ENCODE data around the gene LRRC34. TPM values are rescaled to one million over a fixed set of nuclear protein-coding genes. Genes with fewer than 3 reads are reported as not detected.
A peak's percentile ranks its signal among the peaks of the same experiment; 100 is the strongest.

The LRRC34 gene
- total RNA-seq, 4 donors from 2014 or later, result 1.3 to 1.9 TPM; not detected in 2

DNA sequence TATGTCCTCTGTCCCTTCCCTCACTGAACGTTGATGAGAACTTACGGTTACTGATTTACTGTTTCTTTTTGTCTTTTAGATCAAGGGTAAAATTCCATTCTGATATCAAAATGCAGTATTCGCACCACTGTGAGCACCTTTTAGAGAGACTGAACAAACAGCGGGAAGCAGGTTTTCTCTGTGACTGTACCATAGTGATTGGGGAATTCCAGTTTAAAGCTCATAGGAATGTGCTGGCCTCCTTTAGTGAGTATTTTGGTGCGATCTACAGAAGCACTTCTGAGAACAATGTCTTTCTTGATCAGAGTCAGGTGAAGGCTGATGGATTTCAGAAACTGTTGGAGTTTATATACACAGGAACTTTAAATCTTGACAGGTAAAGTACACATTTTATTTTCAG, 38.5 kb downstream of the LRRC34 start:
- no peaks in the 10 kb centered on the region for H3K9me3 ChIP-seq
- peaks cover 12 to 39% (median 22%) of the 10 kb centered on the region in 4 donors for H3K4me1 ChIP-seq
- H3K36me3 ChIP-seq, result peaks cover 0 to 34% (median 0%) of the 10 kb centered on the region in 4 donors
- no peaks in the 10 kb centered on the region for H3K27me3 ChIP-seq
- intact Hi-C loops (cut with DNase I; ENCODE audit: low total_unique reads) (loop anchor here (10.0 kb wide), 1 partner anchor 191 kb away; the partner anchor contains the start of gene SEC62), in situ Hi-C loops (cut with MboI; ENCODE audit: low pct_ligation_motif_present in 1 of 4, low pct_unique_long_range_greater_than_20kb in 1 of 4, low sequenced_read_pairs in 3 of 4) (no loop called here)
- no peak for TF ChIP-seq EP300 (IDR thresholded peaks at IDR 0.05; ENCODE audit: low read depth)
- no peak for TF ChIP-seq POLR2AphosphoS5 (IDR thresholded peaks at IDR 0.05)
- no peak for TF ChIP-seq POLR2A (IDR thresholded peaks at IDR 0.05)
- TF ChIP-seq CTCF (IDR thresholded peaks at IDR 0.05), result no peak
- H3K27ac ChIP-seq, result peak overlapping the region in 3 of 4 donors; percentile 98 to 99 (median 99)
- WGBS, 2 donors (ENCODE audit: low coverage in 1 of 2), result 42 to 45% methylated on average over 5 of the region's 5 CpGs
- DNase-seq, result no peak
- H3K4me3 ChIP-seq, result peak overlapping the region in 3 of 4 donors; percentile 58 to 92 (median 84)

DNA sequence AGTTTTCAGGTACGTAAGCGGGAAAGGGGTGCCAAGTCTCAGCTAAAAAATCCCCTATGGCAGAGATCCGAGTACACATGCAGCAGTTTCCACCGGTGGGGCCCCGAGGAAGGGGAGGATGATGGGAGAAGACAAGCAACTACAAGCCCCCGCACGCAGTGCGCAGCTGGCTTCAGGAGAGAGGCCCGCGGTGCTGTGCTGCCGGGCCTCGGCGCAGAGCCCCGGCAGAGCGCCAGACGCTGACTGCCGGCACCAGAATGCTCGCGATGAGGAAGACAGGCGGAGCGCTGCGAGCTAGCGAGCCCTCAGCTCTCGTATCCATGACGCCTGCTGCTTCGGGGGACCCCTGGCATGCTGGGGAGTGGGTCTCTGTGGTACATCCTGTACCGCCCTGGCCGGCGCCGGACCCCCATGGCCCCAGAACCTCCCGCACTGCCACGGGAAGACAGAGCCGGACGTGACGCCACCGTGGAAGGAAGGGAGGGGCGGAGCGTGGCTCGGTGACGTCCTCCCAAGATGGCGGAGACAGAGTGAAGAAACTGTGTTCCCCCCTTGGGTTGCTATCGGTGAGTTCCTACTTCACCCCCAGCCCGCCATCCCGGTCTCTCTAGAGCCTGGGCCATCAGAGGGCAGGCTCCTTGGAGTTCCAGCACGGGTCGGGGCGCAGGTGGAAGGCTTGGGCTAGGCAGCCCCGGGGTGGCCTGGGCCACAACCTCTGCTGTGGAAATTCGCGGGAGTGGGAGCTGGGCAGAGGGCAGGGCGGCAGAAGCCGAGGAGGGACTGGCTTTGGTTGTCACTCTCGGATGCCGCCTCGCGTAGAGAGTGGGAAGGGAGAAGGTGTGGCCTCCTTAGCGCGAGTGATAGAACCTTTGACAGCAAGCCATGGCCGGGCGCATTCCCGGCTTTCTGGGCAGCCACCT, 39.5 kb downstream of the LRRC34 start, which contains the start of gene MYNN:
TSS of gene MYNN (plus strand) at position 500 of the 920 bp plus-strand sequence. CDS start 900 bp downstream, outside the sequence.
- intact Hi-C loops (cut with DNase I; ENCODE audit: low total_unique reads) (loop anchor here (10.0 kb wide), 1 partner anchor 192 kb away; the partner anchor contains the start of gene SEC62), in situ Hi-C loops (cut with MboI; ENCODE audit: low pct_ligation_motif_present in 1 of 4, low pct_unique_long_range_greater_than_20kb in 1 of 4, low sequenced_read_pairs in 3 of 4) (no loop called here)
- Histone ChIP-seq H3K36me3 (peaks cover 0 to 26% (median 0%) of the 10 kb centered on the region in 4 donors), H3K27ac (peak within 1 kb of the TSS; percentile 98 to 100 (median 99)), H3K27me3 (no peaks in the 10 kb centered on the region), H3K4me3 (peak within 1 kb of the TSS; percentile 58 to 92 (median 86)), H3K9me3 (no peaks in the 10 kb centered on the region), H3K4me1 (peaks cover 12 to 39% (median 22%) of the 10 kb centered on the region in 4 donors)
- DNase-seq, result peak; percentile 95
- WGBS, 2 donors (ENCODE audit: low coverage in 1 of 2), result 0 to 1% methylated on average over 13 to 55 of the region's 61 CpGs
- peak; percentile 99 for TF ChIP-seq POLR2A (IDR thresholded peaks at IDR 0.05)
- TF ChIP-seq EP300 (IDR thresholded peaks at IDR 0.05; ENCODE audit: low read depth), result no peak
- peak in 1 of 5 experiments; percentile 16 for TF ChIP-seq CTCF (IDR thresholded peaks at IDR 0.05)
- TF ChIP-seq POLR2AphosphoS5 (IDR thresholded peaks at IDR 0.05), result peak; percentile 99 to 100 (median 100)

DNA sequence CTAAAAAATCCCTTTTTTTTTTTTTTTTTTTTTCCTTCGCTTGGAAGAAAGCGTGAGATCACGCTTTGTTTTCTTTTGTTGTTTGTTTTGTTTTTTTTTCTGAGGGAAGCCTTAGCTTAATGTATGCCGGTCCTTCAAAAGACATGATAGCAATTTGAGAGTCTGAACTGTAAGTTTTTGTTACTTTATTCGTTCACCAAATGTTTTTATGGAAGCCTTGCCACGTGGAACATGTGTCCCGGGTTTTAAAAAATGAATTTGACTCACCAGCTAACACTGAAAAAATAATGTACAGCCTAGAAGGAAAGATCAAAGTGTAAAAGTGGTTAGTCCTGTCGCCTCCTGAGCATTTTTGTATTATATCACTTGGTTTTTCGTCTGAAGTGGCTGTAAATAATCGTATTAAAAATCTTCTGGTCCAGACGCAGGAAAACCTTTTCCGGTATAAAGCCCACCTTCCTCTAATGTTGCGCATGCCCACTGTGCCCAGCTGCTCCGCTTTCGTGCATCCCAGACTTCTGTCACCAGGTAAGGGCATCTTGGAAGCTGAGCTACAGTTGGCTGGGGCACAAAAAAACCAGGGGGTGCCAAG, 40.3 kb downstream of the LRRC34 start:
- intact Hi-C loops (cut with DNase I; ENCODE audit: low total_unique reads), result loop anchor here (10.0 kb wide), 1 partner anchor 192 kb away; the partner anchor contains the start of gene SEC62
- TF ChIP-seq EP300 (IDR thresholded peaks at IDR 0.05; ENCODE audit: low read depth) (no peak), POLR2AphosphoS5 (IDR thresholded peaks at IDR 0.05) (no peak), POLR2A (IDR thresholded peaks at IDR 0.05) (no peak), CTCF (IDR thresholded peaks at IDR 0.05) (no peak)

More for the DNA sequence above, 40.3 kb downstream of the LRRC34 start:
- H3K27ac ChIP-seq, result peak overlapping the region; percentile 98 to 100 (median 99)
- H3K4me3 ChIP-seq, result peak overlapping the region; percentile 58 to 92 (median 86)
- in situ Hi-C loops (cut with MboI; ENCODE audit: low pct_ligation_motif_present in 1 of 4, low pct_unique_long_range_greater_than_20kb in 1 of 4, low sequenced_read_pairs in 3 of 4), result no loop called here
- WGBS, 2 donors (ENCODE audit: low coverage in 1 of 2), result 0 to 1% methylated on average over 14 to 15 of the region's 15 CpGs
- H3K9me3 ChIP-seq, result no peaks in the 10 kb centered on the region
- H3K27me3 ChIP-seq, result no peaks in the 10 kb centered on the region
- DNase-seq, result peak; percentile 78
- H3K4me1 ChIP-seq, result peaks cover 12 to 39% (median 22%) of the 10 kb centered on the region in 4 donors
- peaks cover 0 to 21% (median 0%) of the 10 kb centered on the region in 4 donors for H3K36me3 ChIP-seq

Measured in transverse colon (tissue), 4 donors.